Activated T-helper 2 cell treated with anti-CD3 and anti-CD28 coated beads, Interferon-gamma antibody, Interleukin-2, Interleukin-4, amounts not matched to agents 10 μg/mL and 5 μg/mL and 100 μg/mL, durations not matched to agents 14 hours and 24 hours and 36 hours (primary cell): ENCODE measurements around the gene HAUS7. TPM values are rescaled to one million over a fixed set of nuclear protein-coding genes. Genes with fewer than 3 reads are reported as not detected.

ENCODE experiments used
- DNase-seq: peaks from one replicate; pipeline ENCODE4 v3.0.0; 2021; ENCODE audit warnings: low spot score
- H3K27ac Mint-ChIP-seq: one replicate; pipeline ENCODE4 v1.8.0; 2021; ENCODE audit warnings: mixed read lengths
- H3K27me3 Mint-ChIP-seq: one replicate; pipeline ENCODE4 v1.8.0; 2021; ENCODE audit warnings: low read depth, mixed read lengths
- H3K36me3 Mint-ChIP-seq: one replicate; pipeline ENCODE4 v1.8.0; 2021; ENCODE audit warnings: low read depth, mixed read lengths
- H3K4me1 Mint-ChIP-seq: one replicate; pipeline ENCODE4 v1.8.0; 2021; ENCODE audit warnings: low read depth, mixed read lengths
- H3K4me3 Mint-ChIP-seq: one replicate; pipeline ENCODE4 v1.8.0; 2021; ENCODE audit warnings: low read depth, mild to moderate bottlenecking, moderate library complexity, mixed read lengths
- H3K9me3 Mint-ChIP-seq: one replicate; pipeline ENCODE4 v1.8.0; 2021; ENCODE audit warnings: mixed read lengths
- intact Hi-C: fragments of 100-400 bp; cut with micrococcal nuclease; formaldehyde crosslinking; loops from one replicate; pipeline ENCODE4 v1.15.1; 2023
- total RNA-seq: library from RNA; stranded (reverse); gene quantifications from 2 replicates; pipeline ENCODE4 v1.2.3, GENCODE V29; 2022

The HAUS7 gene
- total RNA-seq, 1 donor from 2014 or later = 62.0 TPM

- Mint-ChIP-seq H3K4me3 (no peak overlapping the region), H3K27me3 (no peaks in the 10 kb centered on the region), H3K36me3 (peaks cover 10% of the 10 kb centered on the region), H3K4me1 (peaks cover 2% of the 10 kb centered on the region), H3K9me3 (no peaks in the 10 kb centered on the region), H3K27ac (no peak overlapping the region)
- intact Hi-C loops = no loop called here
- no peak for DNase-seq
These were observed 2.3 kb downstream of the HAUS7 start for GRCh38 chrX:153468008-153468580.

DNA sequence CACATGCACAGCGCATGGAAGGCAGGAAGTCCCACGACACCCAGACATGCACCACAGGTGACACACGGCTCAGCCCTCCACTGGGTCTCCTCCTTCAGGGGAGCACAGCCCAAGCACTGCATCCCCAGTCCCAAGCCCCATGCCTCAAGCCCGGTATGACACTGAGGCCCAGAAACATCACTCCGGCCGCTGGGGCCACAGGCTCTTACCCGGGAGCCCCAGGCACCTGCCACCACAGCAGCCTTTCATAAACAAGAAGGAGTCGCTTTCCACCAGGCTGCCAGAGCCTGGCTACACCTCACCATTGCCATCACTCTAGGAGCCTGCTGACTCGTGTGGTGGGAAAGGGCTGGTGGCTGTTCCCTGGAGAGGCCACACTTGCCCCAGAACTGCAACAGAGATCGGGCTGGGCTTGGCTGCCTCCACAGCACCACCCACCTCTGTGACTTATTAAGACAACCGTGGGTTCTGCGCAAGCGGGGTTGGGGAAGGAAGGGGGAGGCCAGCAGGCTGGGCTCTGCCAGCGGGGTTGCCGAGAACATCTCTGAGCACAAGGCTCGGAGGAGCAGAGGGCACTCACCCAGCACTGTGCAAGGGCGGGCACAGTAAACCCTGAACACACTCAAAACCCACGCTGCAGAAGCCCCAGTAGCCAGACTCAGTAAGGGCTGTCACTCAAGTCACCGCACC, 4.5 kb downstream of the HAUS7 start:
- Mint-ChIP-seq H3K9me3 (no peaks in the 10 kb centered on the region), H3K4me3 (no peak overlapping the region), H3K27ac (no peak overlapping the region), H3K36me3 (peaks cover 18% of the 10 kb centered on the region), H3K4me1 (no peaks in the 10 kb centered on the region), H3K27me3 (no peaks in the 10 kb centered on the region)
- intact Hi-C loops = no loop called here
- no peak for DNase-seq

- Mint-ChIP-seq H3K4me3 (no peak overlapping the region), H3K27me3 (no peaks in the 10 kb centered on the region), H3K27ac (no peak overlapping the region), H3K4me1 (no peaks in the 10 kb centered on the region), H3K36me3 (peaks cover 23% of the 10 kb centered on the region), H3K9me3 (no peaks in the 10 kb centered on the region)
- DNase-seq = no peak
- intact Hi-C loops = no loop called here
These were observed 6.3 kb downstream of the HAUS7 start for GRCh38 chrX:153464116-153464515.

DNA sequence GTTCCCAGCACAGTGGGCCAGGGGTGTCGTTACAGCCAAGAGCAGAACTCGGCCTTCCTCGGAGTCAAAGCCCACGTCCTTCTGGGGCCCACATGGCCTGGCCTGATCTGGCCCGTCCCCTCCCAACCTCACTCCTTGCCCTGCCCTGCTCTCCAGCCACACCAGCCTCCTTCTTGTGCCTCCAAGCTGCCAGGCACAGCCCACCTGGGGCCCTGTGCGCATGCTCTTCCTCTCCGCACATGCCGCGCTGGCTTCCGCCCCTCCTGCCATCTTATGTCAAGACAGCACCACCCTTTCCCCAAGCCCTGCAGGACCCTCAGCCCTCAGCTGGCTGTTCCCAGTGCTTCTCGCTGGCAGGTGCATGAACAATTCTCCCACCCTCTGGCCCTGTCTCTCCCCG, 6.8 kb downstream of the HAUS7 start:
- no peak overlapping the region for H3K27ac Mint-ChIP-seq
- H3K36me3 Mint-ChIP-seq = peaks cover 29% of the 10 kb centered on the region
- no peak for DNase-seq

GRCh38 chrX:153463031-153463430, 7.3 kb downstream of the HAUS7 start:
- intact Hi-C loops = no loop called here

More for the DNA sequence above, 6.8 kb downstream of the HAUS7 start:
- Mint-ChIP-seq H3K27me3 (no peaks in the 10 kb centered on the region), H3K4me3 (no peak overlapping the region), H3K4me1 (no peaks in the 10 kb centered on the region), H3K9me3 (no peaks in the 10 kb centered on the region)
- intact Hi-C loops = no loop called here

DNA sequence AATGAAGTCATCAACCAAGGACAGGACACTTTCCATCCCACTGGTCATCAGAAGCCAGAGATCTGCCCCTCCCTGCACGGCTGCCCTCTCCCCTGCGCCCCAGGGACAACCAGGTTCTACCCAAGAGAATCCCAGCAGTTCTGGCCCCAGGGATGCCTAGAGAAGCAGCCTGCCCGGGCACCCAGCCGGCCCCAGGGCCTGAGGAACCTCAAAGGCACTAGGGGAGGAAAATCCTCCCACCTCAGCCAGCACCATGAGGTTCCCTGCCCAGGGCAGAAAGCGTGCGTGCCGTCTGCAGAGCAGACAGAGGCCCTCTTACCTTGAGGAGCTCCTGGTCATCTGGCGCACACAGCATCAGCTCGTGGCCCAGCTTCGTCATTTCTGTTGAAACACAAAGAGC, 8.1 kb downstream of the HAUS7 start:
- Mint-ChIP-seq H3K36me3 (peaks cover 26% of the 10 kb centered on the region), H3K4me3 (no peak overlapping the region), H3K9me3 (no peaks in the 10 kb centered on the region), H3K4me1 (no peaks in the 10 kb centered on the region), H3K27ac (no peak overlapping the region), H3K27me3 (no peaks in the 10 kb centered on the region)
- intact Hi-C loops = no loop called here
- DNase-seq = no peak

More at GRCh38 chrX:153463031-153463430, 7.3 kb downstream of the HAUS7 start:
- H3K4me1 Mint-ChIP-seq = no peaks in the 10 kb centered on the region
- no peaks in the 10 kb centered on the region for H3K27me3 Mint-ChIP-seq
- H3K27ac Mint-ChIP-seq = no peak overlapping the region
- no peak overlapping the region for H3K4me3 Mint-ChIP-seq
- no peak for DNase-seq
- no peaks in the 10 kb centered on the region for H3K9me3 Mint-ChIP-seq
- peaks cover 31% of the 10 kb centered on the region for H3K36me3 Mint-ChIP-seq

DNA sequence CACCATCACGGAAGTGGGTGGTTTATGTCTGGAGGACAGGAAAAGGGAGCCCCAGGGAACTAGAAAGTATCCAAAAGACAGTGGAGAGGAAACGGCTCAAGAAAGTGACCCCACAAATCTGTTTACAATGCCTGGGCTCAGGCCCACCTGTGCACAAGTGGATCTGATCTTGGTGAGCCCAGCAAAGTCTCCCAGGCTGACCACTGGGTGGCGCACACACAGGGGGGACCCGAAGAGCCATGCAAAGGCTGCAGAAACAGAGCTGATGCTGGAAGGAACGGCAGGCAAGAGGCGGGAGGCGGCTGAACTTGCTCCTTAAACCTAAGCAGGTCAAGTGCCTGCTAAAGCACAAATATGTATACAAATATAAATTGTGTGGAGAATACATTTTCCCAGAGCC, 9.6 kb downstream of the HAUS7 start:
- Mint-ChIP-seq H3K4me3 (no peak overlapping the region), H3K9me3 (no peaks in the 10 kb centered on the region), H3K36me3 (peaks cover 24% of the 10 kb centered on the region), H3K27me3 (no peaks in the 10 kb centered on the region), H3K27ac (no peak overlapping the region), H3K4me1 (no peaks in the 10 kb centered on the region)
- intact Hi-C loops = no loop called here
- DNase-seq = peak; percentile 17

GRCh38 chrX:153459986-153460385, 10.4 kb downstream of the HAUS7 start:
- intact Hi-C loops = no loop called here
- no peaks in the 10 kb centered on the region for H3K9me3 Mint-ChIP-seq
- H3K27me3 Mint-ChIP-seq = no peaks in the 10 kb centered on the region

DNA sequence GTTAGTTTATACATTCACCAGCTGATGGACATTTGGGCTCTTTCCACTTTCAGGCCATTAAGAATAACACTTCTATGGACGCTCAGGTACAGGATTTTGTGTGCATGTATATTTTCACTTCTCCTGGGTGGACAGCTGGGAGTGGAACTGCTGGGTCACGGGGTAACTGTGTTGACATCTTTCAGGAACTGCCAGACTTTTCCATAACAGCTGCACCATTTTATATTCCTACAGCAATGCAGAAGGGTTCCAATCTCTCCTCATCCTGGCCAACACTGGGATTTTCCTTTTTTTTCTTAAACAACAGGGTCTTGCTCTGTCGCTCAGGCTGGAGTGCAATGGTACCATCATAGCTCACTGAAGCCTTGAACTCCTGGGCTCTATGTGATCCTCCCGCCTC, 11.9 kb downstream of the HAUS7 start:
- intact Hi-C loops = no loop called here
- Mint-ChIP-seq H3K27me3 (no peaks in the 10 kb centered on the region), H3K36me3 (peaks cover 21% of the 10 kb centered on the region), H3K4me1 (no peaks in the 10 kb centered on the region), H3K27ac (no peak overlapping the region), H3K9me3 (no peaks in the 10 kb centered on the region), H3K4me3 (no peak overlapping the region)
- no peak for DNase-seq

More at GRCh38 chrX:153459986-153460385, 10.4 kb downstream of the HAUS7 start:
- no peaks in the 10 kb centered on the region for H3K4me1 Mint-ChIP-seq
- no peak overlapping the region for H3K27ac Mint-ChIP-seq
- H3K36me3 Mint-ChIP-seq = peaks cover 24% of the 10 kb centered on the region
- no peak overlapping the region for H3K4me3 Mint-ChIP-seq
- DNase-seq = no peak

DNA sequence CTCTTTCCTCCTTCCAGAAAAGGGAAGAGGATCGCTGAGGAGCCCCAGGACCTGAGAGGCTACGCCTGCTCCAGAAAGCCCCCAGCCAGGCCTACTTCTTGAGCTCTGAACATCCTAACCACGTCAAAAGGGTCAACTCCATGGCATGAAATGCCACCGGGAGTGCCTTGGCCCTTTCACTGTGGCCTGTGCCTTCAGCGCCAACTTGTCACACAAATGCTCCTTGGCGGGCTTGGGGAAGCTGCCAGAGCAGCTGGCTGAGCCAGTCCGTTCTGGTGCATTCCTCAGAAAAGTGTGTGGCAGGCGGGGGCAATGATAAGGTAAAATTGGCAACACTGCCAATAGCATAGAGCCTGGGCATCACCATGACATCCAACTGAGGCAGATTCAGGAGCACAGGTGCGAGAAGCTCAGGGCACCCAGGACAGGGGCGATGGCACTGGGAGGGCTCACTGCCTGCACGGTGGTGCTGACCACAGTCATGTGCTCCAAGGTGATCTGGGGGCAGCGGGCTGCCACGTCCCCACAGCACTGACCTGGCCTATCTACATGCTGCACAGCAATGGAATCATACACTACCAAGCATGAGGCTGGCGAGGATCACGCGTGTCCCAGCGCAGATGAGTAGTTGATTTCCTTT, 12.4 kb downstream of the HAUS7 start:
- DNase-seq = no peak
- intact Hi-C loops = no loop called here
- H3K4me1 Mint-ChIP-seq = no peaks in the 10 kb centered on the region
- H3K27ac Mint-ChIP-seq = no peak overlapping the region
- H3K36me3 Mint-ChIP-seq = peaks cover 21% of the 10 kb centered on the region
- no peaks in the 10 kb centered on the region for H3K9me3 Mint-ChIP-seq
- H3K4me3 Mint-ChIP-seq = no peak overlapping the region
- no peaks in the 10 kb centered on the region for H3K27me3 Mint-ChIP-seq

GRCh38 chrX:153457136-153457825, 13.1 kb downstream of the HAUS7 start:
- Mint-ChIP-seq H3K27ac (no peak overlapping the region), H3K27me3 (no peaks in the 10 kb centered on the region), H3K4me1 (no peaks in the 10 kb centered on the region), H3K36me3 (peaks cover 21% of the 10 kb centered on the region), H3K9me3 (no peaks in the 10 kb centered on the region), H3K4me3 (no peak overlapping the region)
- DNase-seq = no peak
- intact Hi-C loops = no loop called here

DNA sequence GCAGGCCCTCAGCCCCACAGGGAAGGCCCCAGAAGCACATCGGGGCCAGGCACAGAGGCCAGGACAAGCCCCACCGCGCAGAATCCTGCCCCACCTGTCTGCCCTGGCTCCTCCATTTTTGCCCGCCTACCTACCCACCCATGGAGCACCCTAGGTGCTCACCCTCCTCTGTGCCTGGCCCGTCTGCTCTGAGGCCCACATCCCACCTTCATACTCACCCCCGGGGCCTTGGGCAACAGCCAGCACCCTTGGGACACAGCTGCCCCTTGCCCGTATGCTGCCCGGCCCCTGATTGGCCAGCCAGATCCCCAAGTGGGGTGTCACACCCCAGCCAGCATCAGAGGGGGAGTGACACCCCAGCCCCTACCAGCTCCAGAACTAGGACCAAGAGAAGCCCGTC, 13.7 kb downstream of the HAUS7 start:
- no peak overlapping the region for H3K4me3 Mint-ChIP-seq
- no peak for DNase-seq
- H3K4me1 Mint-ChIP-seq = no peaks in the 10 kb centered on the region
- no peaks in the 10 kb centered on the region for H3K27me3 Mint-ChIP-seq
- intact Hi-C loops = no loop called here
- no peak overlapping the region for H3K27ac Mint-ChIP-seq
- peaks cover 18% of the 10 kb centered on the region for H3K36me3 Mint-ChIP-seq
- no peaks in the 10 kb centered on the region for H3K9me3 Mint-ChIP-seq

DNA sequence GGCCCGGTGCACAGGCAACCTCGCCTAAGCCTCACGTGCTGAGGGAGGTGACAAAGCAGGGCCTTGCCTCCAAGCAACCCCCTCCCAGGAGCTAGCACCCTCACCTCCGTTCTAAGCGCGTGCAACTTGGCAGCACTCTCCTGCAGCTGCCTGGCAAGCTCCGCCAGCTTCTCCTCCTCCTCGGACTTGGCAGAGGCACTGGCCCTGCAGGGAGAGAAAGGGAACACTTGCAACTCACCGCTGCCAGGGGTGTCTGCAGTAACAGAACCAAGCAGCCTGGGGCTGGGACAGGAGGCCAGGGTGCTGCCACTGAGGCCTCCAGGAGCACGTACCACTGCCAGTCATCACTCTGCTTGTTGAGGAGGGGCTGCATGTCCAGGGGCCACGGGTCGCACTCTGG, 14.2 kb downstream of the HAUS7 start:
- Mint-ChIP-seq H3K4me3 (no peak overlapping the region), H3K27ac (no peak overlapping the region), H3K9me3 (no peaks in the 10 kb centered on the region), H3K36me3 (peaks cover 18% of the 10 kb centered on the region), H3K4me1 (no peaks in the 10 kb centered on the region), H3K27me3 (no peaks in the 10 kb centered on the region)
- intact Hi-C loops = no loop called here
- no peak for DNase-seq
